ENCODE data around the gene THG1L.
A peak's percentile ranks its signal among the peaks of the same experiment; 100 is the strongest.
"Not testable (repeated sequence)": the region's sequence is repeated elsewhere in the genome, so short reads cannot be mapped to it uniquely, and the experiment has no call there.

Gene THG1L

DNA sequence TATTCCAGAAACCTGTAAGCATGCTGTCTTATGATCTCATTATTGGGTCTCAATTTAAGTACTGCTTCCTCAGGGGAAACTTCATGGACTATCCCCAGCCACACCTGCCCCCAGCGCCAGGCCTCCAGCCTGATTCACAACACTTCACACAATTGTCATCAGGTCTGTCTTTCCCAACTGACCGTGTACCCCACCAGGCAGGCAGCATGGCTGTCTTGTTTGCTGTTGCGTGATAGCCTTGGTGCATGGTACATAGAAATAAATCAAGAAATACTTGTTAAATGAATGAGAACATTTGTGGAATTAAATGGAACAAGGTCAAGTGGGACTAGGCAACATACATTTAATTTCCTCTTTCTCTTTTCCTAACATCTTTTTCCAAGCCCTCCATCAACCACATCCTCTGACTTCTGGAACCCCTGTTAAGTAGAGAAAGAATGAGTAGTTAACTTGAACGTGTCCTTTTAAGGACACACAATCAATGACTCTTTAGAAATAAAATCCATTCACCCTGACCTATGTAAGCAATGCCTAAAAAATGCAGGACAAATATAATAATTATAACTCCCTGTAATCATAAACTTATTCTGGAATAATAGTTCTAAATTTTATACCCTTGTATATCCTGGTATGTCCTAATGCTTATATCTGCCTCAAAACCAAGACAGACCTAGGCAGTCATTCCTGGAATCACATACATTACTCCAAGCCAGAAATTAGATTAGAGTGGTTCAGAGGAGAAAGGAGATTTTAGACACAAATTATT lies 17.2 kb upstream of the THG1L start:
- H3K27ac Mint-ChIP-seq, result no peak overlapping the region
- no peak for DNase-seq
- no peak overlapping the region for H3K4me3 Mint-ChIP-seq
- H3K27me3 Mint-ChIP-seq, result peaks cover 10% of the 10 kb centered on the region
- peaks cover 41% of the 10 kb centered on the region for H3K4me1 Mint-ChIP-seq (ENCODE audit: low read depth)
- H3K9me3 Mint-ChIP-seq, result no peaks in the 10 kb centered on the region
- no peaks in the 10 kb centered on the region for H3K36me3 Mint-ChIP-seq (ENCODE audit: low read depth)

DNA sequence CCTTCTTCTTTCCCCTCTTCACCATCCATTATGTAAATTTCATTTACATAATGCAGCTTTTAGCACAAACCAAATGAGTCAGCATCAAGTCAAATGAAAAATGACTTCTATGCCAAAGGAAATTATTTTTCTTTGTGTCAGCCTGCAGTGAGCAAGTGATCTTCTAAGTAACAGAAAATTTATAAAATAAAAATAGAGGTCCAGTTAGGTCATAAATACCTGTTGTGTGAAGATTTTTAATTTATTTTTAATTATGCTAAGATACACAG lies 16.7 kb upstream of the THG1L start:
- H3K27me3 Mint-ChIP-seq, result peaks cover 7% of the 10 kb centered on the region
- H3K4me1 Mint-ChIP-seq (ENCODE audit: low read depth), result peaks cover 40% of the 10 kb centered on the region
- H3K4me3 Mint-ChIP-seq, result no peak overlapping the region
- no peak overlapping the region for H3K27ac Mint-ChIP-seq
- no peak for DNase-seq
- H3K36me3 Mint-ChIP-seq (ENCODE audit: low read depth), result no peaks in the 10 kb centered on the region
- no peaks in the 10 kb centered on the region for H3K9me3 Mint-ChIP-seq

DNA sequence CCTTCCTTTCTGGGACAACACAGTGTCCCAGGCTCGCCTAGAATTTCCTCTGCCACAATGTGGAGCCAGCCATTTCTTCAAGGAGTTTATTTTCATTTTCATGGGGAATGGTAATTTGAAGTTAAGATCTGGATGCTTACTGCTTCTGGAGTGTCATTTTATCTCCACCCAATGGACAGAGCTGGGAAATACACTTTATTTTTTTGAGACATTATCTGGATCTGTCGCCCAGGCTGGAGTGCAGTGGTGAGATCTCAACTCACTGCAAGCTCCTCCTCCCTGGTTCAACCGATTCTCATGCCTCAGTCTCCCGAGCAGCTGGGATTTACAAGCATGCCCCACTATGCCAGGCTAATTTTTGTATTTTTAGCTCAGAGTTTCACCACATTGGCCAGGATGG lies 12.7 kb upstream of the THG1L start:
- Mint-ChIP-seq H3K27ac (no peak overlapping the region), H3K36me3 (ENCODE audit: low read depth) (peaks cover 4% of the 10 kb centered on the region), H3K9me3 (peaks cover 2% of the 10 kb centered on the region), H3K4me1 (ENCODE audit: low read depth) (peaks cover 26% of the 10 kb centered on the region), H3K4me3 (no peak overlapping the region), H3K27me3 (no peaks in the 10 kb centered on the region)
- peak; percentile 35 for DNase-seq

DNA sequence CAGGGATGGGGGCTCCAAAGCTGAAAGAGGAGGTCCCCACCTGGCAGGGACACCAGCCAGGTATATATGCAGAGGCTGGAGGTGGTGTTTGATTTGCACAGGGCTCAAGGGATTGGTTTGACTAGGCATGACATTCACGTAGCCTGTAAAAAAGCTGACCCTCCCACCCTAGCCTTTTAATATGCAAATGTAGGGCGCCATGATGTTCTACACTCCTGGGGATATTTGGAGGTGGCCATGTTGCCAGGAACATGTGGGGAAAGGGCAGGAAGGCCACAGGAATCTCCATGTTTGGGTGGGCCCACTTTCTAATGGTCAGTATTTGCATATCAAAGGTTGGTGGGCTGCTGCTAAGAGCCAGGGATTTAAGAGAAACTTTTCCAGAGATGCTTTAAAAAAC lies 12.0 kb upstream of the THG1L start:
- Mint-ChIP-seq H3K4me1 (ENCODE audit: low read depth) (peaks cover 25% of the 10 kb centered on the region), H3K27ac (no peak overlapping the region), H3K4me3 (no peak overlapping the region), H3K27me3 (no peaks in the 10 kb centered on the region), H3K9me3 (peaks cover 2% of the 10 kb centered on the region), H3K36me3 (ENCODE audit: low read depth) (peaks cover 4% of the 10 kb centered on the region)
- DNase-seq, result no peak

DNA sequence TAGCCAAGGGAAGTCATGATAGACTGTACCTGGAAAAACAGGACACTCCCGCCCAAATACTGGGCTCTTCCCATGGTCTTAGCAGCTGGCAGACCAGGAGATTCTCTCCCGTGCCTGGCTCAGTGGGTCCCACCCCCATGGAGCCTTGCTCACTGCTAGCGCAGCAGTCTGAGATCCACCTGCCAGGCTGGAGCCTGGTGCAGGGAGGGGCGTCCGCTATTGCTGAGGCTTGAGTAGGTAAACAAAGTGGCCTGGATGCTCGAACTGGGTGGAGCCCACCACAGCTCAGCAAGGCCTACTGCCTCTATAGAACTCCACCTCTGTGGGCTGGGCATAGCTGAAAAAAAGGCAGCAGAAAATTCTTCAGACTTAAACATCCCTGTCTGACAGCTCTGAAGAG lies 10.1 kb upstream of the THG1L start:
- H3K9me3 Mint-ChIP-seq, result peaks cover 2% of the 10 kb centered on the region
- peaks cover 21% of the 10 kb centered on the region for H3K4me1 Mint-ChIP-seq (ENCODE audit: low read depth)
- no peaks in the 10 kb centered on the region for H3K27me3 Mint-ChIP-seq
- peaks cover 4% of the 10 kb centered on the region for H3K36me3 Mint-ChIP-seq (ENCODE audit: low read depth)
- no peak overlapping the region for H3K4me3 Mint-ChIP-seq
- no peak for DNase-seq
- H3K27ac Mint-ChIP-seq, result no peak overlapping the region

DNA sequence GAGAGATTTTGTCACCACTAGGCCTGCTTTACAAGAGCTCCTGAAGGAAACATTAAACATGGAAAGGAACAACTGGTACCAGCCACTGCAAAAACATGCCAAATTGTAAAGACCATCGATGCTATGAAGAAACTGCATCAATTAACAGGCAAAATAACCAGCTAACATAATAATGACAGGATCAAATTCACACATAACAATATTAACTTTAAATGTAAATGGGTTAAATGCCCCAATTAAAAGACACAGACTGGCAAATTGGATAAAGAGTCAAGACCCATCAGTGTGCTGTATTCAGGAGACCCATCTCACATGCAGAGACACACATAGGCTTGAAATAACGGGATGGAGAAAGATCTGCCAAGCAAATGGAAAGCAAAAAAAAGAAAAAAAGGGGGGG lies 8.3 kb upstream of the THG1L start:
- not testable (repeated sequence) for H3K36me3 Mint-ChIP-seq (ENCODE audit: low read depth); H3K4me3 Mint-ChIP-seq; H3K27ac Mint-ChIP-seq; H3K9me3 Mint-ChIP-seq; H3K27me3 Mint-ChIP-seq; DNase-seq
- peaks cover 15% of the 10 kb centered on the region for H3K4me1 Mint-ChIP-seq (ENCODE audit: low read depth)

DNA sequence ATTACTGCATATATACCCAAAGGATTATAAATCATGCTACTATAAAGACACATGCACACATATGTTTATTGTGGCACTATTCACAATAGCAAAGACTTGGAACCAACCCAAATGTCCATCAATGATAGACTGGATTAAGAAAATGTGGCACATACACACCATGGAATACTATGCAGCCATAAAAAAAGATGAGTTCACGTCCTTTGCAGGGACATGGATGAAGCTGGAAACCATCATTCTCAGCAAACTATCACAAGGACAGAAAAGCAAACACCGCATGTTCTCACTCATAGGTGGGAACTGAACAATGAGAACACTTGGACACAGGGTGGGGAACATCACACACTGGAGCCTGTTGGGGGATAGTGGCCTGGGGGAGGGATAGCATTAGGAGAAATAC lies 4.6 kb upstream of the THG1L start:
- peaks cover 15% of the 10 kb centered on the region for H3K36me3 Mint-ChIP-seq (ENCODE audit: low read depth)
- DNase-seq, H3K9me3 Mint-ChIP-seq, H3K4me3 Mint-ChIP-seq, H3K27me3 Mint-ChIP-seq, H3K27ac Mint-ChIP-seq: not testable (repeated sequence)
- H3K4me1 Mint-ChIP-seq (ENCODE audit: low read depth), result peaks cover 27% of the 10 kb centered on the region

DNA sequence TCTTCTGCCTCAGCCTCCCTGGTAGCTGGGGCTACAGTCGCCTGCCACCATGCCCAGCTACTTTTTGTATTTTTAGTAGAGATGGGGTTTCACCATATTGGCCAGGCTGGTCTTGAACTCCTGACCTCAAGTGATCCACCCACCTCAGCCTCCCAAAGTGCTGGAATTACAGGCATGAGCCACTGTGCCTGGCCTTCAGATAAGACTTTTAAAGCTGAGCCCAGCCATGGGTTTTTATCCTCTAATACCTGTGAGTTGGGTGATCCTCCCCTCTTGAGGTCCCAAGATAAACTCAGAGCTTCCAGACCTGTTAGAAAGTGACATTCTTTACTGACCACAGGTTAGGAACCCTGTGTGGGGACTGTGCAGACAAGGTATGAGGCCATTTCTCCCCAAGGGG lies 3.4 kb upstream of the THG1L start:
- Mint-ChIP-seq H3K36me3 (ENCODE audit: low read depth) (peaks cover 24% of the 10 kb centered on the region), H3K4me1 (ENCODE audit: low read depth) (peaks cover 38% of the 10 kb centered on the region)
- DNase-seq, H3K4me3 Mint-ChIP-seq, H3K27ac Mint-ChIP-seq, H3K27me3 Mint-ChIP-seq, H3K9me3 Mint-ChIP-seq: not testable (repeated sequence)

DNA sequence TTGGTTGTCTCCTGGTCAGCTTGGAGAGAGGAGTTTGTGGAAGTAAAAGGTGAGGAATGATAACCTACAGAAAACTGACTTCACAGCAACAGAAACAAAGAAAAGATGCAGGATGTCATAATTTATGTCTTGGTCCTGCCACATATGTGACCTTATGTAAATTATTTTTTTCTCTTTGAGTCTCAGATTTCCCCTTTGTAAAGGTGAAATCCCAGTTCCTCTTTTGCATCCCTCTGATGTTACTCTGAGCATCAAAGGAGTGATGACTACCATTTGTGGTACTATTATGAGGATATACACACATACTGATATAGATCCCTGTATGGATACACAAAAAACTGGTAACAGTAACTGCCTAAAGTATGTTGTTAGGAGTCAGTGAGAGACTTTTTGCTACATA lies 1.4 kb upstream of the THG1L start:
- peak overlapping the region; percentile 100 for H3K27ac Mint-ChIP-seq
- no peaks in the 10 kb centered on the region for H3K27me3 Mint-ChIP-seq
- DNase-seq, result no peak
- H3K4me1 Mint-ChIP-seq (ENCODE audit: low read depth), result peaks cover 39% of the 10 kb centered on the region
- peaks cover 42% of the 10 kb centered on the region for H3K36me3 Mint-ChIP-seq (ENCODE audit: low read depth)
- no peaks in the 10 kb centered on the region for H3K9me3 Mint-ChIP-seq
- peak overlapping the region; percentile 96 for H3K4me3 Mint-ChIP-seq

DNA sequence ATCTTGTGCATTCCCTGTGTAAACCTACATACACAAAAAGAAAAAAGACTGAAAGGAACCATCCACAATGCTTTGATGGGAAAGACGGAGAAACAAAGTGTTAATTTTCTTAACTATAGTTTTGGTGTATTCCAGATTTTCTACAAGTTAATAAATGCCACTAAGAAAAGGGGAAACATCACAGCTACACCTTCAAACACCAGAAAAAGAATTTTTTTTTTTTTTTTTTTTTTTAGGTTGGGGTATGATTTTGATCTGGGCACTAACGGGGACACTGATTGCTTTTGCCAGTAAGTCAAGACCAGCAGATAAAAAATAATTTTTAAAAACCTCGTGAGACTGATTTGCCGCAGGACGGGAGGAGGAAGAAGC lies 334 bp upstream of the THG1L start:
- peak overlapping the region; percentile 96 for H3K4me3 Mint-ChIP-seq
- peak overlapping the region; percentile 100 for H3K27ac Mint-ChIP-seq
- peaks cover 39% of the 10 kb centered on the region for H3K4me1 Mint-ChIP-seq (ENCODE audit: low read depth)
- no peaks in the 10 kb centered on the region for H3K9me3 Mint-ChIP-seq
- H3K27me3 Mint-ChIP-seq, result no peaks in the 10 kb centered on the region
- DNase-seq, result no peak
- peaks cover 52% of the 10 kb centered on the region for H3K36me3 Mint-ChIP-seq (ENCODE audit: low read depth)

DNA sequence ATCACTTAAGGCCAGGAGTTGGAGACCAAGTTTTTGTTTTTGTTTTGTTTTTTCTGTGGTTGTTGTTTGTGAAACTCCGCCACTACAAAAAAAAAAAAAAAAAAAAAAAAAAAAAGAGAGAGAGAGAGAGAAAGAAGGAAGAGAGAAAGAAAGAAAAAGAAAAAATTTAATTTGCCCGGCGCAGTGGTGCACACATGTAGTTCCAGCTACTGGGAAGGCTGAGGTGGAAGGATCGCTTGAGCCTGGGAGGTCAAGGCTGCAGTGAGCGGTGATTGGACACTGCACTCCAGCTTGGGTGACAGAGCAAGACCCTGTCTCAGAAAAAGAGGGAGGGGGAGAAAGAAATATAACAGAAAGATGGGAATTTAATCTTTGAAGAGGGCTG lies 902 bp downstream of the THG1L start:
- Mint-ChIP-seq H3K4me3 (peak overlapping the region; percentile 96), H3K36me3 (ENCODE audit: low read depth) (peaks cover 60% of the 10 kb centered on the region), H3K27ac (peak overlapping the region; percentile 100), H3K9me3 (no peaks in the 10 kb centered on the region), H3K27me3 (no peaks in the 10 kb centered on the region), H3K4me1 (ENCODE audit: low read depth) (peaks cover 35% of the 10 kb centered on the region)
- no peak for DNase-seq

DNA sequence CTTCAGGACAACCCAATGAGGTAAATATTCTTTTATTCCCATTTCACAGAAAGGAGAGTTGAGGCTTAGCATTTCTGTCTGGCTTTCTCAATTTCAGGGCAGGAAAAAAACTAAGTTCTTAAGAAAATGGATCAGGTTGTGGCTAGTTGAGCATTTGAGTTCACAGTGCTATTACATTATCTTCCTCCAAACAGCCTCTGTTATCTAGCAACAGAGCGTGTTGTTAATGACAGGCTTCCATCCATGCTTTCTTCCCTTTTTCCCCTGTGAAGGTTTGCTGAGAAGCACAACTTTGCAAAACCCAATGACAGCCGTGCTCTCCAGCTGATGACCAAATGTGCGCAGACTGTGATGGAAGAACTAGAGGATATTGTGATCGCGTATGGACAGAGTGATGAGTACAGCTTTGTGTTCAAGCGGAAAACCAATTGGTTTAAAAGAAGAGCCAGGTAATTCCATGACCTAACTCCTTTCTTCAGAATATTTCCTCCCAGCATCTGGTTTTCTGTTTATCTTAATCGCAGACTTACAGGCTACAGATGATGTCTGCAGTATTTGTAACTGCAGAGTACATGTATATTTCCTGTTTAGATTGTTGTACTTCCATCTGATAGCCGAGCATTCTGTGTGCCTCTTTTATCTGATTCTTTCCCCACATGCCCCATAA lies 1.5 kb downstream of the THG1L start:
- Mint-ChIP-seq H3K27ac (peak overlapping the region; percentile 2), H3K4me1 (ENCODE audit: low read depth) (peaks cover 35% of the 10 kb centered on the region), H3K27me3 (no peaks in the 10 kb centered on the region), H3K36me3 (ENCODE audit: low read depth) (peaks cover 66% of the 10 kb centered on the region), H3K9me3 (no peaks in the 10 kb centered on the region), H3K4me3 (peak overlapping the region; percentile 96)
- no peak for DNase-seq

DNA sequence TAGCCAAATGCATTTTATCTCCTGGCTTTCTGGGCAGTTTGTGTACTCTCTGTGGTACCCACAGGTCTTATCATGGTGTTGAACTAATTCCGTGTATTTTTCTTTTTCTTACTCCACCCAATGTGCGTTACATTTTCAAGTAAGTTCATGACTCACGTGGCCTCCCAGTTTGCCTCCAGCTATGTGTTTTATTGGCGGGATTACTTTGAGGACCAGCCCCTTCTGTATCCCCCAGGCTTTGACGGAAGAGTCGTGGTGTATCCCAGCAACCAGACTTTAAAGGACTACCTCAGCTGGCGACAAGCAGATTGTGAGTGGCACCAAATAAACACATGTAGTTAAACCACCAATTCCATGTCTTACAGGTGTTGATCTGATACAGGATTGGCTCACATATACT lies 3.2 kb downstream of the THG1L start:
- Mint-ChIP-seq H3K36me3 (ENCODE audit: low read depth) (peaks cover 75% of the 10 kb centered on the region), H3K27me3 (no peaks in the 10 kb centered on the region), H3K9me3 (no peaks in the 10 kb centered on the region), H3K4me1 (ENCODE audit: low read depth) (peaks cover 33% of the 10 kb centered on the region), H3K27ac (no peak overlapping the region), H3K4me3 (no peak overlapping the region)
- no peak for DNase-seq

DNA sequence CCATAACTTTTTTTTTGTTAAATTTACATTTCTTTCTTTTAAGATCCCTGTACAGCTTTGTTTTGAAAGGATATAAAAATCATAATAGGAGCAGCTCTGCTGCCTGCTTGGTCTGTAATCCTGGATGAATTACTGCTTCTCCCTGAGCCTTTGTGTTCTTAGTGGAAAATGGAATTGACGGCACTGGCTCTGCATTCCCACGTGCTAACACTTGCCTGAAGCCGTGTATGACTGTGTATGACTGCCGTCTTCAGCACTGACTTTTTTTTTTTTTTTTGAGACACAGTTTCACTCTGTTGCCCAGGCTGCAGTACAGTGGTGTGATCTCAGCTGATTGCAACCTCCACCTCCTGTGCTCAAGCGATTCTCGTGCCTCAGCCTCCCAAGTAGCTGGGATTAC lies 4.8 kb downstream of the THG1L start:
- Mint-ChIP-seq H3K27me3 (no peaks in the 10 kb centered on the region), H3K27ac (no peak overlapping the region), H3K9me3 (no peaks in the 10 kb centered on the region), H3K36me3 (ENCODE audit: low read depth) (peaks cover 88% of the 10 kb centered on the region), H3K4me1 (ENCODE audit: low read depth) (peaks cover 18% of the 10 kb centered on the region), H3K4me3 (no peak overlapping the region)
- no peak for DNase-seq

DNA sequence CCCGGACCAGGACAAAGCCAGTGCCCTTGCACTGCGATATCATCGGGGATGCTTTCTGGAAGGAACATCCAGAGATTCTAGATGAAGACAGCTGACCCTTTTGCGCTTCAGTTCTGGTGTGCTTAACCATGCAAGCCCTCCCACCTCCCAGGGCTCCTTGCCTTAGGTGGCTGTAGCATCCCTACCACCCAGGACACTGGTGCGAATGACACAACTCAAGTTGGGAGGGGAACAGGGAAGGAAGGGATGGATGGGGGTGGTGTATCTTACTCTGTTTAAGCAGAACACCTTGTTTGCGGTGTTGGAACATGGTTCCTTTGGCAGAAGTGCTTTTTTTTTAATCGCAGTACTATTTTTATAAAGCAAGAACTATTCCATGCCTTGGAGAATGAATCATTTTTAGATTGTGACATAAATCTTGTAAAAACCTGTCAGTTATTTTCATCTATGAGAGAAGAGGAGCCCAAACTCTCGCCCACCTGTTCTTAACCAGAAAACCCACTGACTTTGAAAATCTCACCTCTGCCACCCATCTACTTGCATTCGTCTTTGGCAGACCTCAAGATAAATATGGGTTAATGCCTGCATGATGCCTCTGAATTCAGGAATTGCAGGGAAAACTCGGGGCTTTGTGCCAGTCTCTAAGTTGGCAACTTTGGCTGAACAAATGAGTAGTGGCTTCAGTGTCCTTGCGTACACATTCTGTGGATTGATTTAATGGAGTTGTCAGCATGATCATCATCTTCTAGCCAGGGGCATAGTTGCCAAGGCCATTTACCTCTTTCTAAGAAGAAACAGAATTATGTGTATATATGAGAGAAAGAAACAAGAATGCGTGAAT lies 8.4 kb downstream of the THG1L start:
- Mint-ChIP-seq H3K9me3 (no peaks in the 10 kb centered on the region), H3K4me1 (ENCODE audit: low read depth) (peaks cover 13% of the 10 kb centered on the region), H3K36me3 (ENCODE audit: low read depth) (peaks cover 58% of the 10 kb centered on the region), H3K4me3 (no peak overlapping the region), H3K27me3 (no peaks in the 10 kb centered on the region), H3K27ac (no peak overlapping the region)
- no peak for DNase-seq
